Neural crest cell (in vitro differentiated cells): Measurements from ENCODE around the gene CCDC149. TPM values are rescaled to one million over a fixed set of nuclear protein-coding genes. Genes with fewer than 3 reads are reported as not detected.

Experiments
- DNase-seq: peaks from one replicate; pipeline ENCODE4 v3.0.0; 2021; ENCODE audit warnings: low read depth, mixed read lengths, low spot score
- H3K27ac Mint-ChIP-seq: one replicate; pipeline ENCODE4 v1.8.0; 2021; ENCODE audit warnings: mild to moderate bottlenecking, mixed read lengths; ENCODE audit not compliant: unreplicated experiment
- H3K27me3 Mint-ChIP-seq: 2 replicates; pipeline ENCODE4 v1.8.0; 2021; ENCODE audit warnings: low read depth, mild to moderate bottlenecking, mixed read lengths
- H3K36me3 Mint-ChIP-seq: 2 replicates; pipeline ENCODE4 v1.8.0; 2021; ENCODE audit warnings: low read depth, mild to moderate bottlenecking, mixed read lengths
- H3K4me1 Mint-ChIP-seq: 2 replicates; pipeline ENCODE4 v1.8.0; 2021; ENCODE audit warnings: mixed read lengths
- H3K4me3 Mint-ChIP-seq: one replicate; pipeline ENCODE4 v1.8.0; 2021; ENCODE audit warnings: mild to moderate bottlenecking, mixed read lengths
- H3K9me3 Mint-ChIP-seq: 2 replicates; pipeline ENCODE4 v1.8.0; 2021; ENCODE audit warnings: mixed read lengths
- CTCF ChIP-seq: fragments of 200-600 bp; sonication (generic); conservative IDR thresholded peaks from 2 replicates; pipeline ENCODE4 v1.5.0; 2021; ENCODE audit warnings: antibody characterized with exemption, mild to moderate bottlenecking
- long read RNA-seq: library from polyadenylated mRNA; unstranded; transcript quantifications from one replicate; pipeline ENCODE4 v2.0.0, GENCODE V29; 2020
- total RNA-seq: library from RNA; stranded (reverse); gene quantifications from 2 replicates; pipeline ENCODE4 v1.2.1, GENCODE V29; 2021

Gene CCDC149
- total RNA-seq = 9.2 and 11.9 TPM in 2 replicates
- long read RNA-seq, partial matches to known transcripts = 0 of 1 reads
- long read RNA-seq, other reads (novel, unspliced or antisense) = 0 of 1 reads

- peak within 1 kb of the TSS; percentile 91 for H3K4me3 Mint-ChIP-seq
- peaks cover 19% of the 10 kb centered on the region for H3K36me3 Mint-ChIP-seq
- peak; percentile 19 for TF ChIP-seq CTCF
- peaks cover 13% of the 10 kb centered on the region for H3K4me1 Mint-ChIP-seq
- peak; percentile 58 for DNase-seq
- peak within 1 kb of the TSS; percentile 88 for H3K27ac Mint-ChIP-seq
- H3K27me3 Mint-ChIP-seq = no peaks in the 10 kb centered on the region
- H3K9me3 Mint-ChIP-seq = peaks cover 10% of the 10 kb centered on the region
Measured at GRCh38 chr4:24912252-24913118, at the start of gene CCDC149. TSS of gene CCDC149 (minus strand) at chr4:24913042. CDS start at chr4:24912864, 178 bp downstream.

GRCh38 chr4:24957886-24958285 lies 45.0 kb upstream of the CCDC149 start:
- Mint-ChIP-seq H3K4me1 (no peaks in the 10 kb centered on the region), H3K9me3 (peaks cover 3% of the 10 kb centered on the region), H3K27ac (no peak overlapping the region), H3K4me3 (no peak overlapping the region), H3K27me3 (no peaks in the 10 kb centered on the region), H3K36me3 (peaks cover 4% of the 10 kb centered on the region)
- TF ChIP-seq CTCF = no peak
- no peak for DNase-seq

DNA sequence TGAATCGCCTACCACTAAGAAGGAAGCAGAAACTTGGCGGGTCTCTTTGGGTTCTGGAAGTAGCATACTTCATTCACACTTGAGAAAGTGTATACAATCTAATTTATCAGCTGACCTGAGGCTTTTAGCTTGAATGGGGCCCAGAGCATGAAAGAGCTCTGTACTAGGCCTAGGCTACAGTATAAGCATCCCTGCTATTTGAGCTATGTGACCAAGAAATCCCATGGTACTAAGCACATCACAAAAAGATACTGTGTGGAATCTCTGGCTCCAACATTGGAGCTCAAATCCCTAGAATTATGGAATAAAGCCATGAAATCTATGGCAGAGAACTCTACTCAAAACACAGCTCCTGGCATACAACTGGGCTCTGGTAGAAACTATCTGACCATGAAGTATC lies 43.9 kb upstream of the CCDC149 start:
- H3K36me3 Mint-ChIP-seq = peaks cover 4% of the 10 kb centered on the region
- TF ChIP-seq CTCF = no peak
- DNase-seq = no peak
- peaks cover 3% of the 10 kb centered on the region for H3K9me3 Mint-ChIP-seq
- no peaks in the 10 kb centered on the region for H3K27me3 Mint-ChIP-seq
- H3K4me3 Mint-ChIP-seq = no peak overlapping the region
- no peaks in the 10 kb centered on the region for H3K4me1 Mint-ChIP-seq
- H3K27ac Mint-ChIP-seq = no peak overlapping the region

- peaks cover 4% of the 10 kb centered on the region for H3K36me3 Mint-ChIP-seq
- H3K27ac Mint-ChIP-seq = no peak overlapping the region
- no peak for DNase-seq
- H3K4me3 Mint-ChIP-seq = no peak overlapping the region
- no peaks in the 10 kb centered on the region for H3K4me1 Mint-ChIP-seq
- no peak for TF ChIP-seq CTCF
- H3K9me3 Mint-ChIP-seq = peaks cover 3% of the 10 kb centered on the region
- H3K27me3 Mint-ChIP-seq = no peaks in the 10 kb centered on the region
Measured at GRCh38 chr4:24956091-24956490, 43.2 kb upstream of the CCDC149 start.

GRCh38 chr4:24952667-24953066 lies 39.8 kb upstream of the CCDC149 start:
- Mint-ChIP-seq H3K9me3 (peaks cover 2% of the 10 kb centered on the region), H3K36me3 (no peaks in the 10 kb centered on the region), H3K4me3 (no peak overlapping the region), H3K27ac (no peak overlapping the region), H3K27me3 (no peaks in the 10 kb centered on the region), H3K4me1 (no peaks in the 10 kb centered on the region)
- DNase-seq = no peak
- TF ChIP-seq CTCF = no peak
